HepG2 (cell line): Measurements from ENCODE around the gene HYPK. TPM values are rescaled to one million over a fixed set of nuclear protein-coding genes. Genes with fewer than 3 reads are reported as not detected.

Experiments used
- ATAC-seq: fragments of 200-7000 bp; cut with Tn5 transposase; 3 replicates; pipeline ENCODE4 v1.9.1; 2020; ENCODE audit warnings: mild to moderate bottlenecking, moderate library complexity
- BruUV-seq: library from RNA; stranded (reverse); fragments of 400-500 nt; replicated peaks from 2 replicates; lab custom pipeline; 2021; lab: Mats Ljungman, UMichigan
- CTCF ChIA-PET: fragments of 300-600 bp; formaldehyde crosslinking; extraction: SDS; loops from one replicate; lab custom pipeline; 2021; ENCODE audit warnings: low total read pairs, inconsistent platforms, low intra/inter-chr PET ratio; lab: Yijun Ruan, JAX
- POLR2A ChIA-PET: fragments of 350-600 bp; sonication (Branson Sonifier 250); formaldehyde crosslinking; loops from one replicate; lab custom pipeline; 2020; ENCODE audit warnings: antibody characterized with exemption, inconsistent platforms; lab: Yijun Ruan, JAX
- DNase-seq: peaks from one replicate; pipeline ENCODE4 v3.0.0-alpha.2; 2015; ENCODE audit warnings: low spot score
- FAIRE-seq: peaks from 3 replicates; lab custom pipeline; 2011; peaks lifted over from hg19 to GRCh38; lab: Jason Lieb, UNC
- H2AFZ ChIP-seq: one replicate; pipeline ENCODE4 v1.6.1; 2011; ENCODE audit warnings: low read length, inconsistent platforms
- H3K27ac ChIP-seq: fragments of 300-600 bp; 3 replicates; pipeline ENCODE4 v1.8.0; 2011; ENCODE audit warnings: mixed run types, mild to moderate bottlenecking, mixed read lengths, low read length, inconsistent platforms; ENCODE audit not compliant: insufficient read depth; ENCODE audit errors: extremely low read length
- H3K27me3 ChIP-seq, 2 experiments: fragments of 200-600 bp in 1 of 2; 2 replicates in 1 of 2; 3 replicates in 1 of 2; pipeline versions ENCODE4 v1.6.0 to v1.8.0; 2011; ENCODE audit warnings: low read length in 2 of 2, mild to moderate bottlenecking in 2 of 2, moderate library complexity in 2 of 2, inconsistent platforms in 1 of 2; ENCODE audit not compliant: insufficient read depth in 2 of 2, control insufficient read depth in 1 of 2
- H3K36me3 ChIP-seq, 2 experiments: fragments of 200-600 bp in 1 of 2; replicated peaks in 1 of 2; 2 replicates in 1 of 2; 3 replicates in 1 of 2; pipeline versions ENCODE4 v1.5.1 to v1.8.0; 2011; ENCODE audit warnings: low read length in 2 of 2, inconsistent platforms in 1 of 2; ENCODE audit not compliant: insufficient read depth in 2 of 2, control insufficient read depth in 1 of 2
- H3K4me1 ChIP-seq: 2 replicates; pipeline ENCODE4 v1.5.1; 2012; ENCODE audit warnings: low read length, inconsistent platforms; ENCODE audit not compliant: insufficient read depth
- H3K4me2 ChIP-seq: 2 replicates; pipeline ENCODE4 v1.6.0; 2011; ENCODE audit warnings: low read depth, low read length, inconsistent platforms
- H3K4me3 ChIP-seq, 3 experiments: fragments of 200-600 bp in 1 of 3; sonication (generic), shearing (Covaris generic) in 1 of 3; replicated peaks in 1 of 3; 2 replicates each; pipeline ENCODE4 v1.5.1; 2011 to 2016; ENCODE audit warnings: low read length in 3 of 3, inconsistent platforms in 2 of 3, low read depth in 2 of 3, mild to moderate bottlenecking in 2 of 3, control low read depth in 1 of 3, mixed read lengths in 1 of 3; ENCODE audit not compliant: insufficient read depth in 1 of 3
- H3K79me2 ChIP-seq: one replicate; pipeline ENCODE4 v1.6.1; 2011; ENCODE audit warnings: low read length, inconsistent platforms; ENCODE audit not compliant: insufficient read depth
- H3K9ac ChIP-seq: 2 replicates; pipeline ENCODE4 v1.6.0; 2011; ENCODE audit warnings: mild to moderate bottlenecking, low read depth, low read length, inconsistent platforms; ENCODE audit not compliant: insufficient read depth
- H3K9me3 ChIP-seq: 2 replicates; pipeline ENCODE4 v1.5.1; 2012; ENCODE audit warnings: mild to moderate bottlenecking, low read length
- H4K20me1 ChIP-seq: 2 replicates; pipeline ENCODE4 v1.6.0; 2011; ENCODE audit warnings: inconsistent platforms, mild to moderate bottlenecking, low read length, moderate library complexity; ENCODE audit not compliant: insufficient read depth
- ERF ChIP-seq: IDR thresholded peaks from 2 replicates; pipeline ENCODE4 v1.6.1; 2018; ENCODE audit warnings: missing biosample characterization, missing genetic modification reagents
- GFI1 ChIP-seq: sonication (generic); formaldehyde crosslinking; IDR thresholded peaks from 2 replicates; pipeline ENCODE4 v1.5.0; 2020; ENCODE audit warnings: missing genetic modification reagents, mild to moderate bottlenecking, borderline replicate concordance
- NAIF1 ChIP-seq: sonication (generic); formaldehyde crosslinking; IDR thresholded peaks from 2 replicates; pipeline ENCODE4 v1.5.0; 2020; ENCODE audit warnings: mild to moderate bottlenecking, missing genetic modification reagents, borderline replicate concordance
- NFE2L1 ChIP-seq: sonication (generic); formaldehyde crosslinking; IDR thresholded peaks from 2 replicates; pipeline ENCODE4 v1.4.0; 2020; ENCODE audit warnings: missing genetic modification reagents, mild to moderate bottlenecking, borderline replicate concordance
- POLR2A ChIP-seq, 2 experiments: IDR thresholded peaks; 2 replicates each; pipeline ENCODE4 v1.6.1; 2011; ENCODE audit warnings: low read depth in 2 of 2, low read length in 2 of 2, mild to moderate bottlenecking in 1 of 2, moderate library complexity in 1 of 2; ENCODE audit not compliant: insufficient read depth in 1 of 2
- RBFOX2 ChIP-seq: fragments of 200-400 bp; formaldehyde crosslinking; IDR thresholded peaks from 2 replicates; pipeline ENCODE4 v1.6.1; 2017; ENCODE audit warnings: low read depth, mild to moderate bottlenecking, low read length
- SMARCC2 ChIP-seq: fragments of 450-650 bp; IDR thresholded peaks from 2 replicates; pipeline ENCODE4 v1.6.1; 2017; ENCODE audit warnings: antibody characterized with exemption, mild to moderate bottlenecking
- TGIF2 ChIP-seq: IDR thresholded peaks from 2 replicates; pipeline ENCODE4 v1.6.1; 2016; ENCODE audit warnings: control low read depth, missing compliant biosample characterization
- ZFP1 ChIP-seq: IDR thresholded peaks from 2 replicates; pipeline ENCODE4 v1.6.1; 2016
- ZNF253 ChIP-seq: sonication (generic); formaldehyde crosslinking; IDR thresholded peaks from 2 replicates; pipeline ENCODE4 v1.8.0; 2022; ENCODE audit warnings: mild to moderate bottlenecking, missing genetic modification reagents, borderline replicate concordance
- WGBS: methylation state at CpG from one replicate; pipeline ENCODE4 v1.1.6; 2017; ENCODE audit warnings: low lambda C conversion rate; 5-methylcytosine and 5-hydroxymethylcytosine counted together
- in situ Hi-C: cut with HindIII; loops from 2 replicates; pipeline ENCODE4 v1.10.0; 2017; ENCODE audit warnings: low pct_unique_long_range_greater_than_20kb; ENCODE audit not compliant: extremely low pct_ligation_motif_present
- intact Hi-C: fragments of 100-400 bp; cut with micrococcal nuclease; formaldehyde crosslinking; loops from one replicate; pipeline ENCODE4 v1.10.0; 2022; ENCODE audit not compliant: unreplicated experiment
- polyA plus RNA-seq, 8 experiments: library from polyadenylated mRNA; depleted of rRNA in 3 of 8; stranded (reverse) in 7 of 8; unstranded in 1 of 8; fragments of >200 nt; fragmentation: Illumina TruSeq in 4 of 8; extraction: Trizol in 4 of 8; gene quantifications; 2 replicates each; pipeline versions ENCODE4 v1.2.1 to v1.2.3, GENCODE V29; 2011 to 2016; ENCODE audit warnings: low read depth in 4 of 8, missing spikeins in 1 of 8, mixed read lengths in 1 of 8; ENCODE audit not compliant: insufficient read depth in 1 of 8
- total RNA-seq, 5 experiments: library from RNA; depleted of rRNA; stranded (reverse); fragments of >200 nt; fragmentation: Illumina TruSeq; extraction: Trizol; gene quantifications; 2 replicates each; pipeline ENCODE4 v1.2.3, GENCODE V29; 2016; ENCODE audit warnings: low read depth in 1 of 5
- TF ChIP-seq, protein P1 (sequence below): sonication (generic); formaldehyde crosslinking; IDR thresholded peaks from 2 replicates; pipeline ENCODE4 v1.8.1; 2023; ENCODE audit warnings: mild to moderate bottlenecking, missing genetic modification reagents

Gene HYPK
- total and polyA plus RNA-seq, 2 of the 13 experiments (the other 11 are each of a cell fraction or from before 2014, with no cell fraction given) = 13.5 to 16.5 TPM

DNA sequence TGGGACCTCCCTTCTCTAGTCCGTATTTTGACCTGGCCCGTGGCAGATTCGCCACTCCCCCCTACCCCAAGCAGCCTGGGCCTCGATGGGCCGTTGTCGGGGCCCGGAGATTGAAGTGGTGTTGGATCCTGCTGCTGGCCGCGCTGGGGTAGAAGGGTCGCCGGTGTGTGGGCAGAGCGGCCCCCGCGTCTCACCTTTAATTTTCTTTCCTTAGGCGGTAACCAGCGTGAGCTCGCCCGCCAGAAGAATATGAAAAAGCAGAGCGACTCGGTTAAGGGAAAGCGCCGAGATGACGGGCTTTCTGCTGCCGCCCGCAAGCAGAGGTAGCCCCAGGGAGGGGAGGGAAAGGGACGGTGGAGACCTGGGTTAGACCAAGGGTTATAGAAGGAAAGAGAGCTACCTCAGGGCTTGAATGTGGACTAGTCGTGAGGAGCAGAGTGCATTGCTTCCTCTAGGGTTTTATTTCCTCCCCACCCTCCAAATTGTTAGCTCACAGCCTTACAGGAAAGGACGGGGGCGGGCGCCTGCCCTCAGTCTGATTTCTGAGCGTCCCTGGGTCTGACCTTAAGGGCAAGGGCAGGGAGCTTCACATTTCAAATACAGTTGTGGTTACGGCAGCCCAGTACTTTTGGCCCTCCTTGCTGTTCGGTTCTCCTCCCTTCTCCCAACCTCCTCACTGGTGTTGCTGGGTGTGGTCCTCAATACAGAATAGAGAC, 7.5 kb upstream of the HYPK start (continued):
- TF ChIP-seq, protein P1, sequence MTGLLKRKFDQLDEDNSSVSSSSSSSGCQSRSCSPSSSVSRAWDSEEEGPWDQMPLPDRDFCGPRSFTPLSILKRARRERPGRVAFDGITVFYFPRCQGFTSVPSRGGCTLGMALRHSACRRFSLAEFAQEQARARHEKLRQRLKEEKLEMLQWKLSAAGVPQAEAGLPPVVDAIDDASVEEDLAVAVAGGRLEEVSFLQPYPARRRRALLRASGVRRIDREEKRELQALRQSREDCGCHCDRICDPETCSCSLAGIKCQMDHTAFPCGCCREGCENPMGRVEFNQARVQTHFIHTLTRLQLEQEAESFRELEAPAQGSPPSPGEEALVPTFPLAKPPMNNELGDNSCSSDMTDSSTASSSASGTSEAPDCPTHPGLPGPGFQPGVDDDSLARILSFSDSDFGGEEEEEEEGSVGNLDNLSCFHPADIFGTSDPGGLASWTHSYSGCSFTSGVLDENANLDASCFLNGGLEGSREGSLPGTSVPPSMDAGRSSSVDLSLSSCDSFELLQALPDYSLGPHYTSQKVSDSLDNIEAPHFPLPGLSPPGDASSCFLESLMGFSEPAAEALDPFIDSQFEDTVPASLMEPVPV (CRISPR knock-in tag) = no peak; the same call in 1 of the 2 replicates

DNA sequence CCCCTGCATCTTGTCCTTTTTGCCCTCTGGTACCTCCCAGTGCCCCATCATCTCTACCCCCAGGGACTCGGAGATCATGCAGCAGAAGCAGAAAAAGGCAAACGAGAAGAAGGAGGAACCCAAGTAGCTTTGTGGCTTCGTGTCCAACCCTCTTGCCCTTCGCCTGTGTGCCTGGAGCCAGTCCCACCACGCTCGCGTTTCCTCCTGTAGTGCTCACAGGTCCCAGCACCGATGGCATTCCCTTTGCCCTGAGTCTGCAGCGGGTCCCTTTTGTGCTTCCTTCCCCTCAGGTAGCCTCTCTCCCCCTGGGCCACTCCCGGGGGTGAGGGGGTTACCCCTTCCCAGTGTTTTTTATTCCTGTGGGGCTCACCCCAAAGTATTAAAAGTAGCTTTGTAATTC, 6.8 kb upstream of the HYPK start:
- Histone ChIP-seq H3K27me3 (no peaks in the 10 kb centered on the region; a peak in 1 of 5 replicates), H4K20me1 (peaks cover 28% of the 10 kb centered on the region), H3K9ac (peak overlapping the region; percentile 100), H3K27ac (peak overlapping the region; percentile 98), H2AFZ (no peak overlapping the region), H3K9me3 (no peaks in the 10 kb centered on the region), H3K4me1 (peaks cover 52% of the 10 kb centered on the region), H3K4me3 (peak overlapping the region; percentile 98 to 100 (median 99)), H3K4me2 (peak overlapping the region; percentile 96), H3K79me2 (peaks cover 26% of the 10 kb centered on the region), H3K36me3 (peaks cover 8 to 35% of the 10 kb centered on the region in 2 experiments)
- ATAC-seq (no peak), DNase-seq (no peak), FAIRE-seq (no peak)
- CTCF ChIA-PET = no interaction called here
- 94% methylated on average over 10 of the region's 10 CpGs for WGBS
- intact Hi-C loops (no loop called here), in situ Hi-C loops (no loop called here)
- BruUV-seq = no TSS peak
- POLR2A ChIA-PET = interaction anchor here (0.7 to 2.0 kb wide), 3 partner anchors 10 to 31 kb away, joined by 5 to 8 read pairs (median 7); partner anchors contain the start of genes ELL3 and MFAP1
- TF ChIP-seq NFE2L1 (no peak), GFI1 (CRISPR knock-in tag) (0 out of 2 replicates have a peak, but pooled peaks have one; percentile 31), POLR2A (IDR thresholded peaks at IDR 0.05; ENCODE audit: insufficient read depth in 1 of 2, low read depth in 2 of 2, low read length in 2 of 2) (0 out of 4 replicates have a peak, but pooled peaks of 1 of the 2 experiments have one; percentile 15), ZNF253 (CRISPR knock-in tag) (0 out of 2 replicates have a peak, but pooled peaks have one; percentile 24), ERF (CRISPR knock-in tag) (no peak), SMARCC2 (no peak), RBFOX2 (peak; percentile 30; the same call in 1 of the 2 replicates), NAIF1 (no peak), TGIF2 (CRISPR knock-in tag) (no peak), ZFP1 (CRISPR knock-in tag) (no peak)
